SHP77 treated with DMSO at 0.1 percent for 48 hours (cell line): ENCODE measurements around the gene RNF214.
"Not testable (repeated sequence)": the region's sequence is repeated elsewhere in the genome, so short reads cannot be mapped to it uniquely, and the experiment has no call there.

Source experiments
- DNase-seq: peaks from one replicate; lab custom pipeline; 2025; lab: John Stamatoyannopoulos, UW

RNF214 gene

DNA sequence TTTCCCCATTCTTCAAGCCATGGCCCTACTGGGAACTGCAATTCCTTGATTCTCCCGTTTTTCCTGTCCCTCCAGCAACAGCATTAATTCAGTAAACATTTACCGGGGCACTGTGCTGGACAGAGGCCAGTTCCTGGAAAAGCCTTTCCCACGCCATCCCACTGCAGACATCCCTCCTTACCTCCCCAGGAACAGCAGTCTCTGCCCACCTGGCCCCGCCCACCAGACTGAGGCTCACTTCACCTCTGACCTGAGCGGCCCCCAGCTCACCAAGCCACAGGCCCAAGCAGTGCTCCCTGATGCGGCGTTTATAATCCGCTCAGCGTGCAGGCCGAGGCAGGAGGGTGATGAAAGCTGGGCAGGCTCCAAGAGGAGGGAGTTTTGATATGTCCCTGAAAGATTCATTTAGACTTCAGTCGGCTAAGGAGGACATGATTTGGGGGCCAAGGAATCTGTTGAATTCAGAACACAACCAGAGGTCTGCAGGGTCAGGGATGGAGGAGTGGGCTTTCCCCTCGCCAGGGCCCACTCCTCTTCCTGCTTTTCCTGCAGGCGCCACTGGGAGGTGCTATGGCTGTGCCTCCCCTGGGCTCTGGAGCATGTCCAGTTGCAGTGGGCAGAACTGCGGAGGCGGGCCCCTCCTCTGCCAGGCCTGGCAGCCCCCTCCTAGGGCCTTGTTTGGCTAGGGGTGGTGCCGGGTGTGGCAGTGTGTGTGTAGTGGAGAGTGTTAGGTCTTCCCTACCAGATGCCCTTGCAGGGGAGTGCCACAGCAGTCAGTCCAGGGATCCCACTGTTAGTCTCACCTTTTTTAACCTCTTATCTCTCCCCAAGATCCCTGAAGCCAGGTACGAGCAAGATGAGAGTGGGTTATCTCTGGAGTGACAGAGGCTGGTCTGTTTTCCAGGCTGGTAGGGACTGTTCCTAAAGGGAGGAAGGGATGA lies 34.7 kb upstream of the RNF214 start:
- DNase-seq = no peak

DNA sequence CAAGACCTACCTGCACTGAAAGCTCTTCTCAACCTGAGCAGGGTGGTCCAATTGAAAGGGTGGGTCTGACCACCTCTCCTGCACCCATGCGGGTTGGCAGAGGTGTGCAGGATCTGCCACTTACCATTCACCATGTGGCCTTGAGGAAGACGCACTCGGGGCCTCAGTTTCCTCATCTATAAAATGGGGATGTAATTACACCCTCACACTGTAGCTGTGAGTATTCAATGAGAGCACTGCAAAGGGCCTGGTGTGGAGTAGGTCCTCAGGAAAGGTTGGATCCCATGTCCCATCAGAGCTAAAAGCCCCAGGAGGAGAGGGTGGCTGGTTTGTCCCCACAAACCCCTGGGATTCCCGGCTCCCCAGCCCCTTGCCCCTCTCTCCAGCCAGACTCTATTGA lies 33.9 kb upstream of the RNF214 start:
- DNase-seq = no peak

GRCh38 chr11:117199053-117199915 lies 33.2 kb upstream of the RNF214 start, which contains the start of gene TAGLN:
Gene TAGLN (plus strand): TSS chr11:117199370. CDS start chr11:117203014, 3,644 bp downstream.
- no peak for DNase-seq

GRCh38 chr11:117199916-117200812 lies 32.3 kb upstream of the RNF214 start:
- DNase-seq = no peak

- no peak for DNase-seq
Measured at GRCh38 chr11:117200813-117201657, 31.4 kb upstream of the RNF214 start.

DNA sequence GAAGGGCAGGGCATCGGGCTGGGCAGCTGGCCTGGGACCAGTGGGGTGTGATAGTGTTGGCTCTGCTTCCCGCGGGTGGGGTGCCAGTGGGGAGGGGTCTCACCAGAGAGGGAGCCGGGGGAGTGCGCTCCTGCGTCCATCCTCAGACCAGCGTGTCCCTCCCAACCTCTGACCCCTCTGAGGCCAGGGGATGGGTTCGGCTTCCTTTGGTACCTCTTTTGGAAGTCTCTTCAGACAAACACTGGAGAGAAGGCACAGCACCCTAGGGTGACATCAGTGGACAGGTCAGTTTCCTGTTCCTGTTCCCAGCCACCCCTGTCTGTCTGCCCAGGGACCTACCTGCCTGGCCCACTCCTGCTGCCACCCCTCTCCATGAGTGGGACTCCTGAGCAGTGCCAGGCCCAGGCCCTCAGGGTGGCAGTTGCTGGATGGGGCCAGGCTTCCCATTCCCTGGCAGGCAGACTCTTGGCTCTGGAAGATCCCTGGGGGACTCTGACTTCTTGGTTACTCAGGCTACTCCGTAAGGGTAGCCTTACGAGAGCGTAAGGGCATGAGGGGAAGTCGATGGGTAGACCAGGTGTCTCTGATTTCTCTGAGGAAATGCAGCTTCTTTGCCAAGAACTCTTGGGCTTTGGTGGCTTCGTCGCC lies 30.7 kb upstream of the RNF214 start:
- DNase-seq = no peak

- DNase-seq = no peak
Measured at GRCh38 chr11:117202386-117203068, 29.9 kb upstream of the RNF214 start.

DNA sequence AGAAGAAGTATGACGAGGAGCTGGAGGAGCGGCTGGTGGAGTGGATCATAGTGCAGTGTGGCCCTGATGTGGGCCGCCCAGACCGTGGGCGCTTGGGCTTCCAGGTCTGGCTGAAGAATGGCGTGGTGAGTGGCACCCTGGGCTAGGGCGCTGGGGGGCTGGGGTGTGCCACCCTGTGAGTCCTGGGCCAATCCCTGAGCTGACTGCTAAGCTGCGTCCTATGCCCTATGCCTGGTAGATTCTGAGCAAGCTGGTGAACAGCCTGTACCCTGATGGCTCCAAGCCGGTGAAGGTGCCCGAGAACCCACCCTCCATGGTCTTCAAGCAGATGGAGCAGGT lies 29.4 kb upstream of the RNF214 start:
- DNase-seq = no peak

GRCh38 chr11:117204283-117205080 lies 28.0 kb upstream of the RNF214 start:
- DNase-seq = no peak

DNA sequence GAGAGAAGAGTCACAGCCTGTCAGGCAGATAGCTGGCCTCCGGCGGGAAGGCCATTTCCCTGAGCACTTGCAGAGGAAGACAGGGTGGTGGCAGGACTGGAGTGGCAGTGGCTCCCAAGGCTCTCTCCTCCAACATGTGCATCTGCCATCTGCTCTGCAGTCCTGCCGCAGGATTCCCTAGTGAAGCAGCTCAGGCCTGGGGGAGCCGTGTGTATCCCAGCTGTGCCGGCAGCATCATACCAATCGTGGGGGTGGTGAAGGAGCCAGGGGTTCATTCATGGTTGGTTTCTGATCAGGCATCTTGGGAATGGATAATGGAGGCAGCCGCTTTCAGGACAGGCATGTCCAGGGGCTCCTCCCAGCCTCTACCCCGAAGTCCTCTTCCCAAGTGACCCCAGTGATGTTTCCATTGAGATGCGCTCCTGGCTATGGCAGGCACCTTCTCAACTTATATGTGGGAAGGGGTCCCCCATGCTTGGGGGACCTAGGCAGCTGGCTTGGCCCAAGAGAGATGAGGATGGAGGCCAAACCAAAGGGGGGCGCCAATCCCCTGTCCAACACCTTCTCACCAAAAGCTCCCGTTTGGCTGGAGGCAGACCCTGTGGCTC lies 27.2 kb upstream of the RNF214 start:
- no peak for DNase-seq

DNA sequence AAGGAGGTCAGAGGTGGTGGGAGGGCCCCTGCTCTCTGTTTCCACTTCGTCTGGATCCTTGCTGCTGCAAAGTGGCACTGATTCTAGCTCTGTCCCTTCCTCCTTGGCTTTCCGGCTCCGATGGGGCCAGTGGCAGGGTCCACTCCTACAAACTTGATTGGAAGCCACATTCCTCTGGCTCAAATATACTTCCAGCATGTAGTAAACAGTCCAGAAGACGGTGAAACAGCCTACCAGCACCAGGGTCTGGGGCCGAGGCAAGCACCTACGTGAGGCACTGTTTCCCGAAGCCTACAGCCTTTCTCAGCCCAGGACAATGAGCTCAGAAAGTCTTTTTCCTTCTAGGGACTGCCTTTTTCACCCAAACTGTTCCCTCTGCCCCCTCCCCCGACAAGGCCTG lies 26.4 kb upstream of the RNF214 start:
- DNase-seq = not testable (repeated sequence)

GRCh38 chr11:117206859-117207258 lies 25.6 kb upstream of the RNF214 start:
- DNase-seq = not testable (repeated sequence)

- not testable (repeated sequence) for DNase-seq
Measured at GRCh38 chr11:117207481-117207880, 25.0 kb upstream of the RNF214 start.

DNA sequence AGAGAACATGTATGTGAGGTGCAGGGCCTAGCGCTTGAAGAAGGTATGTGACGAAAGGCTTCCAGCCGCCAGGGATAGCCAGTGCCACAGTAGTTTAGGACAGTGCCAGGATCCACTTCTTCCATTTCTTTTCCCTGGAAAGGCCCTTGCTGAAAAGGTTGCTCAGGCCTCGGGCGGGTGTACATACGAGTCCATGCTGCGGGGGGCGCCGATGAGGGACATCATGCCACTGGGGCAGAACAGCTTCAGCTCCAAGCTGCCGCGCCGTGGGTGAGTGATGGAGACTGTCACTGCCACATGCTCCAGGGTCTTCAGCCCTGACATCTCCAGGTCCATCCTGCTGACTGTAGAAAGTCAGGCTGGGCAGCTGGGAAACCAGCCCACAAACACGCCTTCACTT lies 23.8 kb upstream of the RNF214 start:
- not testable (repeated sequence) for DNase-seq

GRCh38 chr11:117209351-117210125 lies 22.9 kb upstream of the RNF214 start:
- DNase-seq = not testable (repeated sequence)

DNA sequence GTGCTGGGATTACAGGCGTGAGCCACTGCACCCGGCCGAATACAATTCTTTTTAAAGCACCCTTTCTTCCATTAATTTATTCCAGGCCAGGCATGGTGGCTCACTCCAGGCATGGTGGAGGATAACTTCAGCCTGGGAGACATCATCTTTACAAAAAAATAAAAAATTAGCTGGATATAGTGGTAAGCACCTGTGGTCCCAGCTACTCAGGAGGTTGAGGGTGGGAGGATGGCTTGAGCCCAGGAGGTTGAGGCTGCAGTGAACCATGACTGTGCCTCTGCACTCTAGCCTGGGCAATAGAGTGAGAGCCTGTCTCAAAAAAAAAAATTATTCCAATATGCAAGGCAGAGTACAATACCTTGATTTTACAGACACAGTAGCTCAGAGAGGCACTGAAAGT lies 21.9 kb upstream of the RNF214 start:
- DNase-seq = no peak

DNA sequence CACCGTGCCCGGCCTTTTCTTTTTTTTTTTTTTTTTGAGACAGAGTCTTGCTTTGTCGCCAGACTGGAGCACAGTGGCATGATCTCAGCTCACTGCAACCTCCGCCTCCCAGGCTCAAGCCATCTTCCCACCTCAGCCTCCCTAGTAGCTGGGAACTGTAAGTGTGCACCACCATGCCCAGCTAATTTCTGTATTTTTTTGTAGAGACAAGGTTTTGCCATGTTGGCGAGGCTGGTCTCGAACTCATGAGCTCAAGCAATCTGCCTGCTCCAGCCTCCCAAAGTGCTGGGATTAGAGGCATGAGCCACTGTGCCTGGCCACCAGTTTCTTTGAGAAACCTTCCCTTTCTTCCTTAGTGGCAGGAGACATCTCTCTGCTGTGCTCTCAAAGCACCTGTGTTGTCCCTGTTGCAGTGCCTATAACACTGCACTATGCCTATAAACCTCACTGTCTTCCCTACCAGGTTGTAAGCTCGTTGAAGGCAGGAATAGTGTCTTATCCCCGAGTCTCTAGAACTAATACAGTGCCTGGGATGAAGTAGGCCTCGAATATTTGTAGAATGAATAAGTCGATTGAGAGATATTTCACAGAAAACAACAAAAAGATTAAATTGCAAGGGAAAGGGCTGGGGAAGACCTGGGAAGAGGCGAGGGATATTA lies 19.6 kb upstream of the RNF214 start:
- no peak for DNase-seq
